ENCODE measurements around the gene VANGL1. TPM values are rescaled to one million over a fixed set of nuclear protein-coding genes. Genes with fewer than 3 reads are reported as not detected.

VANGL1 gene
- total and polyA plus RNA-seq, 4 donors, result 1.6 to 10.9 (median 5.4) TPM

- Histone ChIP-seq H3K9me3 (ENCODE audit: control insufficient read depth in 4 of 4, insufficient read depth in 3 of 4, low read length in 3 of 4) (no peaks in the 10 kb centered on the region), H3K9ac (ENCODE audit: insufficient read depth in 1 of 2, low read length in 2 of 2) (no peak overlapping the region), H3K4me3 (no peak overlapping the region), H3K27ac (ENCODE audit: low read depth in 1 of 2, low read length in 1 of 2) (no peak overlapping the region), H3K36me3 (ENCODE audit: control insufficient read depth in 4 of 4, insufficient read depth in 4 of 4, low read length in 4 of 4) (peaks cover 0 to 15% (median 9%) of the 10 kb centered on the region in 4 donors), H3K4me1 (ENCODE audit: control insufficient read depth in 5 of 5, insufficient read depth in 5 of 5, low read length in 5 of 5) (peaks cover 7 to 20% (median 14%) of the 10 kb centered on the region in 5 donors), H3K27me3 (ENCODE audit: control insufficient read depth in 3 of 3, insufficient read depth in 3 of 3, low read length in 2 of 3) (no peaks in the 10 kb centered on the region)
- TF ChIP-seq CTCF (IDR thresholded peaks at IDR 0.05; ENCODE audit: control extremely low read depth, extremely low read depth), result no peak
- WGBS, 2 donors, result 81 to 89% methylated on average over 5 of the region's 5 CpGs
- ATAC-seq (ENCODE audit: insufficient read depth, low FRiP score) (no peak), DNase-seq (no peak)
Measured at GRCh38 chr1:115656461-115657077, 14.8 kb downstream of the VANGL1 start.

GRCh38 chr1:115658646-115659045 lies 16.9 kb downstream of the VANGL1 start:
- DNase-seq, result no peak
- WGBS, 2 donors, result 73 to 79% methylated on average over 1 of the region's 1 CpG
- no peak for TF ChIP-seq CTCF (IDR thresholded peaks at IDR 0.05; ENCODE audit: control extremely low read depth, extremely low read depth)
- H3K9me3 ChIP-seq (ENCODE audit: control insufficient read depth in 4 of 4, insufficient read depth in 3 of 4, low read length in 3 of 4), result no peaks in the 10 kb centered on the region
- no peak overlapping the region for H3K4me3 ChIP-seq
- no peaks in the 10 kb centered on the region for H3K27me3 ChIP-seq (ENCODE audit: control insufficient read depth in 3 of 3, insufficient read depth in 3 of 3, low read length in 2 of 3)
- H3K9ac ChIP-seq (ENCODE audit: insufficient read depth in 1 of 2, low read length in 2 of 2), result no peak overlapping the region
- peaks cover 7 to 20% (median 14%) of the 10 kb centered on the region in 5 donors for H3K4me1 ChIP-seq (ENCODE audit: control insufficient read depth in 5 of 5, insufficient read depth in 5 of 5, low read length in 5 of 5)
- peaks cover 0 to 11% (median 7%) of the 10 kb centered on the region in 4 donors for H3K36me3 ChIP-seq (ENCODE audit: control insufficient read depth in 4 of 4, insufficient read depth in 4 of 4, low read length in 4 of 4)
- no peak overlapping the region for H3K27ac ChIP-seq (ENCODE audit: low read depth in 1 of 2, low read length in 1 of 2)
- no peak for ATAC-seq (ENCODE audit: insufficient read depth, low FRiP score)

GRCh38 chr1:115660151-115660550 lies 18.4 kb downstream of the VANGL1 start:
- DNase-seq (no peak), ATAC-seq (ENCODE audit: insufficient read depth, low FRiP score) (no peak)
- TF ChIP-seq CTCF (IDR thresholded peaks at IDR 0.05; ENCODE audit: control extremely low read depth, extremely low read depth), result no peak
- Histone ChIP-seq H3K27ac (ENCODE audit: low read depth in 1 of 2, low read length in 1 of 2) (no peak overlapping the region), H3K9me3 (ENCODE audit: control insufficient read depth in 4 of 4, insufficient read depth in 3 of 4, low read length in 3 of 4) (no peaks in the 10 kb centered on the region), H3K36me3 (ENCODE audit: control insufficient read depth in 4 of 4, insufficient read depth in 4 of 4, low read length in 4 of 4) (peaks cover 0 to 18% (median 13%) of the 10 kb centered on the region in 4 donors), H3K4me3 (no peak overlapping the region), H3K27me3 (ENCODE audit: control insufficient read depth in 3 of 3, insufficient read depth in 3 of 3, low read length in 2 of 3) (no peaks in the 10 kb centered on the region), H3K9ac (ENCODE audit: insufficient read depth in 1 of 2, low read length in 2 of 2) (no peak overlapping the region), H3K4me1 (ENCODE audit: control insufficient read depth in 5 of 5, insufficient read depth in 5 of 5, low read length in 5 of 5) (peaks cover 4 to 16% (median 7%) of the 10 kb centered on the region in 5 donors)
- 90 to 96% methylated on average over 5 of the region's 5 CpGs for WGBS, 2 donors

GRCh38 chr1:115661157-115661556 lies 19.4 kb downstream of the VANGL1 start:
- no peaks in the 10 kb centered on the region for H3K27me3 ChIP-seq (ENCODE audit: control insufficient read depth in 3 of 3, insufficient read depth in 3 of 3, low read length in 2 of 3)
- TF ChIP-seq CTCF (IDR thresholded peaks at IDR 0.05; ENCODE audit: control extremely low read depth, extremely low read depth), result no peak
- peaks cover 0 to 23% (median 15%) of the 10 kb centered on the region in 4 donors for H3K36me3 ChIP-seq (ENCODE audit: control insufficient read depth in 4 of 4, insufficient read depth in 4 of 4, low read length in 4 of 4)
- ATAC-seq (ENCODE audit: insufficient read depth, low FRiP score) (no peak), DNase-seq (no peak)
- no peaks in the 10 kb centered on the region for H3K9me3 ChIP-seq (ENCODE audit: control insufficient read depth in 4 of 4, insufficient read depth in 3 of 4, low read length in 3 of 4)
- peaks cover 0 to 10% (median 0%) of the 10 kb centered on the region in 5 donors for H3K4me1 ChIP-seq (ENCODE audit: control insufficient read depth in 5 of 5, insufficient read depth in 5 of 5, low read length in 5 of 5)
- no peak overlapping the region for H3K9ac ChIP-seq (ENCODE audit: insufficient read depth in 1 of 2, low read length in 2 of 2)
- no peak overlapping the region for H3K4me3 ChIP-seq
- 98 to 100% methylated on average over 1 of the region's 1 CpG for WGBS, 2 donors
- no peak overlapping the region for H3K27ac ChIP-seq (ENCODE audit: low read depth in 1 of 2, low read length in 1 of 2)

Data from lung (tissue), 12 donors.